Measurements from ENCODE around the gene SLC6A17. TPM values are rescaled to one million over a fixed set of nuclear protein-coding genes. Genes with fewer than 3 reads are reported as not detected.

The SLC6A17 gene
- total and polyA plus RNA-seq, 12 donors: 0.04 to 6.9 (median 1.4) TPM; not detected in 1

- Histone ChIP-seq H3K27me3 (no peaks in the 10 kb centered on the region), H3K9me3 (replicated peaks in 1 of 3) (no peaks in the 10 kb centered on the region), H3K4me3 (no peak overlapping the region), H3K27ac (no peak overlapping the region), H3K36me3 (replicated peaks in 1 of 2) (no peaks in the 10 kb centered on the region), H3K4me1 (replicated peaks in 1 of 2) (no peaks in the 10 kb centered on the region)
- no peak for DNase-seq
- 92 to 95% (median 93%) methylated on average over 9 to 23 of the region's 23 CpGs for WGBS, 4 donors
- intact Hi-C loops (cut with DNase I): no loop called here
- TF ChIP-seq CTCF (IDR thresholded peaks at IDR 0.05) (no peak), POLR2A (IDR thresholded peaks at IDR 0.05) (no peak)
These were observed 47.8 kb downstream of the SLC6A17 start for GRCh38 chr1:110197905-110198629.

- intact Hi-C loops (cut with DNase I): no loop called here
- TF ChIP-seq POLR2A (IDR thresholded peaks at IDR 0.05) (no peak), CTCF (IDR thresholded peaks at IDR 0.05) (no peak)
- DNase-seq: no peak
These were observed 48.5 kb downstream of the SLC6A17 start for GRCh38 chr1:110198746-110199145.

GRCh38 chr1:110200190-110200589 lies 49.9 kb downstream of the SLC6A17 start:
- H3K36me3 ChIP-seq (replicated peaks in 1 of 2): no peaks in the 10 kb centered on the region
- no peaks in the 10 kb centered on the region for H3K9me3 ChIP-seq (replicated peaks in 1 of 3)
- 34 to 54% (median 44%) methylated on average over 2 of the region's 2 CpGs for WGBS, 4 donors
- peaks cover 0 to 5% of the 10 kb centered on the region in 2 donors for H3K4me1 ChIP-seq (replicated peaks in 1 of 2)
- no peaks in the 10 kb centered on the region for H3K27me3 ChIP-seq
- intact Hi-C loops (cut with DNase I): loop anchor here (5.0 to 10.0 kb wide), 2 partner anchors 257 to 295 kb away; no protein-coding TSS in a partner anchor
- no peak for DNase-seq
- TF ChIP-seq CTCF (IDR thresholded peaks at IDR 0.05) (no peak), POLR2A (IDR thresholded peaks at IDR 0.05) (no peak)
- no peak overlapping the region for H3K4me3 ChIP-seq
- no peak overlapping the region for H3K27ac ChIP-seq

More at GRCh38 chr1:110198746-110199145, 48.5 kb downstream of the SLC6A17 start:
- Histone ChIP-seq H3K4me1 (replicated peaks in 1 of 2) (peaks cover 0 to 5% of the 10 kb centered on the region in 2 donors), H3K36me3 (replicated peaks in 1 of 2) (no peaks in the 10 kb centered on the region), H3K9me3 (replicated peaks in 1 of 3) (no peaks in the 10 kb centered on the region), H3K27me3 (no peaks in the 10 kb centered on the region), H3K4me3 (no peak overlapping the region), H3K27ac (no peak overlapping the region)
- 88 to 100% (median 97%) methylated on average over 2 of the region's 2 CpGs for WGBS, 4 donors

- no peaks in the 10 kb centered on the region for H3K9me3 ChIP-seq (replicated peaks in 1 of 3)
- no peaks in the 10 kb centered on the region for H3K27me3 ChIP-seq
- H3K27ac ChIP-seq: no peak overlapping the region
- peaks cover 0 to 5% of the 10 kb centered on the region in 2 donors for H3K4me1 ChIP-seq (replicated peaks in 1 of 2)
- WGBS, 4 donors: 70 to 81% (median 79%) methylated on average over 14 of the region's 14 CpGs
- TF ChIP-seq CTCF (IDR thresholded peaks at IDR 0.05) (no peak), POLR2A (IDR thresholded peaks at IDR 0.05) (no peak)
- no peak for DNase-seq
- H3K36me3 ChIP-seq (replicated peaks in 1 of 2): no peaks in the 10 kb centered on the region
- intact Hi-C loops (cut with DNase I): loop anchor here (5.0 to 10.0 kb wide), 2 partner anchors 257 to 294 kb away; no protein-coding TSS in a partner anchor
- H3K4me3 ChIP-seq: no peak overlapping the region
These were observed 50.4 kb downstream of the SLC6A17 start for GRCh38 chr1:110200666-110201065.

Data from adrenal gland (tissue), 12 donors.